H1 (cell line): ENCODE data around the gene PXDN. TPM values are rescaled to one million over a fixed set of nuclear protein-coding genes. Genes with fewer than 3 reads are reported as not detected.

Experiments
- CTCF ChIA-PET: fragments of 300-600 bp; sonication (Branson Sonifier 250); formaldehyde crosslinking; loops from one replicate; lab custom pipeline; 2021; ENCODE audit not compliant: partially characterized antibody; lab: Charles Lee
- POLR2A ChIA-PET: fragments of 300-600 bp; sonication (Branson Sonifier 250); formaldehyde crosslinking; loops from one replicate; lab custom pipeline; 2021; ENCODE audit warnings: inconsistent platforms; ENCODE audit not compliant: partially characterized antibody; lab: Charles Lee
- DNase-seq, 2 experiments: peaks; one replicate each; pipeline versions ENCODE4 v3.0.0 to v3.0.0-alpha.2; 2010 to 2022; ENCODE audit warnings: low spot score in 2 of 2, low read depth in 1 of 2, mixed read lengths in 1 of 2
- FAIRE-seq: peaks from 2 replicates; lab custom pipeline; 2011; peaks lifted over from hg19 to GRCh38; lab: Jason Lieb, UNC
- H2AFZ ChIP-seq: 2 replicates; pipeline ENCODE4 v1.8.1; 2012; ENCODE audit warnings: low read length, inconsistent platforms
- H2AK5ac ChIP-seq: 2 replicates; pipeline ENCODE4 v1.6.1; 2013; ENCODE audit warnings: low read depth, low read length
- H2BK120ac ChIP-seq: replicated peaks from 2 replicates; pipeline ENCODE3; 2013; ENCODE audit warnings: low read depth, low read length, inconsistent platforms
- H2BK12ac ChIP-seq: 2 replicates; pipeline ENCODE4 v1.6.1; 2013; ENCODE audit warnings: low read depth, low read length
- H2BK15ac ChIP-seq: 2 replicates; pipeline ENCODE4 v1.6.1; 2013; ENCODE audit warnings: low read length
- H2BK20ac ChIP-seq: 2 replicates; pipeline ENCODE4 v1.6.1; 2013; ENCODE audit warnings: low read length
- H2BK5ac ChIP-seq: 2 replicates; pipeline ENCODE4 v1.6.1; 2013; ENCODE audit warnings: low read depth, low read length
- H3K14ac ChIP-seq: 2 replicates; pipeline ENCODE4 v1.6.1; 2013; ENCODE audit warnings: inconsistent platforms; ENCODE audit not compliant: insufficient read length
- H3K18ac ChIP-seq: 2 replicates; pipeline ENCODE4 v1.6.1; 2013; ENCODE audit warnings: low read length; ENCODE audit errors: extremely low read depth
- H3K23ac ChIP-seq: 2 replicates; pipeline ENCODE4 v1.6.1; 2013; ENCODE audit warnings: inconsistent platforms; ENCODE audit not compliant: insufficient read length
- H3K23me2 ChIP-seq: 2 replicates; pipeline ENCODE4 v1.6.1; 2013; ENCODE audit warnings: low read depth, low read length
- H3K27ac ChIP-seq: 2 replicates; pipeline ENCODE4 v1.6.1; 2011; ENCODE audit warnings: low read depth, low read length, inconsistent platforms
- H3K27me3 ChIP-seq, 4 experiments: replicated peaks in 1 of 4; 1 replicate in 1 of 4; 2 replicates in 3 of 4; pipeline versions ENCODE4 v1.6.1 to v1.8.1; 2011 to 2013; ENCODE audit warnings: low read length in 3 of 4, mild to moderate bottlenecking in 3 of 4, inconsistent platforms in 2 of 4, mixed read lengths in 2 of 4, moderate library complexity in 1 of 4; ENCODE audit not compliant: control insufficient read depth in 3 of 4, insufficient read depth in 3 of 4; ENCODE audit errors: extremely low read depth in 1 of 4
- H3K36me3 ChIP-seq, 4 experiments: 2 replicates each; pipeline versions ENCODE4 v1.6.1 to v1.8.1; 2011 to 2013; ENCODE audit warnings: mild to moderate bottlenecking in 4 of 4, low read length in 3 of 4, moderate library complexity in 2 of 4, control low read depth in 1 of 4, inconsistent platforms in 1 of 4; ENCODE audit not compliant: insufficient read depth in 4 of 4, control insufficient read depth in 2 of 4
- H3K4ac ChIP-seq: replicated peaks from 2 replicates; pipeline ENCODE3; 2013; ENCODE audit warnings: low read length, low read depth, mixed read lengths, inconsistent platforms; ENCODE audit not compliant: insufficient read length
- H3K4me1 ChIP-seq, 4 experiments: replicated peaks in 1 of 4; 1 replicate in 1 of 4; 2 replicates in 3 of 4; pipeline versions ENCODE4 v1.6.1 to v1.8.1; 2011 to 2013; ENCODE audit warnings: low read length in 3 of 4, inconsistent platforms in 2 of 4, mixed read lengths in 1 of 4; ENCODE audit not compliant: insufficient read depth in 4 of 4, control insufficient read depth in 3 of 4
- H3K4me2 ChIP-seq, 2 experiments: 2 replicates each; pipeline versions ENCODE4 v1.6.1 to v1.8.1; 2011 to 2013; ENCODE audit warnings: low read depth in 2 of 2, low read length in 2 of 2, control low read depth in 1 of 2, inconsistent platforms in 1 of 2, mild to moderate bottlenecking in 1 of 2; ENCODE audit not compliant: insufficient read depth in 1 of 2
- H3K4me3 ChIP-seq, 4 experiments: fragments of 200-600, 300-600 bp in 1 of 4; sonication (generic), shearing (Covaris generic), sonication (Bioruptor Twin) in 1 of 4; 2 replicates each; pipeline versions ENCODE4 v1.5.1 to v1.8.1; 2011 to 2016; ENCODE audit warnings: low read length in 4 of 4, low read depth in 3 of 4, control low read depth in 2 of 4, inconsistent platforms in 2 of 4, mild to moderate bottlenecking in 2 of 4, mixed read lengths in 1 of 4, moderate library complexity in 1 of 4; ENCODE audit not compliant: insufficient read depth in 2 of 4; ENCODE audit errors: extremely low read depth in 1 of 4
- H3K56ac ChIP-seq: replicated peaks from 2 replicates; pipeline ENCODE3; 2013; ENCODE audit warnings: low read depth, mild to moderate bottlenecking, mixed read lengths, low read length, inconsistent platforms; ENCODE audit not compliant: insufficient read length
- H3K79me1 ChIP-seq: 2 replicates; pipeline ENCODE4 v1.6.1; 2013; ENCODE audit warnings: low read depth, low read length, control low read depth
- H3K79me2 ChIP-seq, 2 experiments: 2 replicates each; pipeline versions ENCODE4 v1.6.1 to v1.8.1; 2012 to 2013; ENCODE audit warnings: low read length in 2 of 2, mild to moderate bottlenecking in 2 of 2, inconsistent platforms in 1 of 2; ENCODE audit not compliant: insufficient read depth in 2 of 2, control insufficient read depth in 1 of 2
- H3K9ac ChIP-seq, 4 experiments: replicated peaks in 1 of 4; 1 replicate in 1 of 4; 2 replicates in 3 of 4; pipeline versions ENCODE4 v1.6.1 to v1.8.1; 2011 to 2013; ENCODE audit warnings: low read depth in 3 of 4, low read length in 3 of 4, control low read depth in 2 of 4, mild to moderate bottlenecking in 2 of 4, moderate library complexity in 2 of 4, inconsistent platforms in 1 of 4; ENCODE audit errors: extremely low read depth in 1 of 4
- H3K9me3 ChIP-seq, 2 experiments: 2 replicates each; pipeline versions ENCODE4 v1.6.1 to v1.8.1; 2012 to 2013; ENCODE audit warnings: mild to moderate bottlenecking in 2 of 2, moderate library complexity in 2 of 2, control low read depth in 1 of 2, inconsistent platforms in 1 of 2, low read depth in 1 of 2, low read length in 1 of 2, mixed read lengths in 1 of 2; ENCODE audit not compliant: insufficient read depth in 2 of 2
- H4K20me1 ChIP-seq, 2 experiments: replicated peaks in 1 of 2; 2 replicates each; pipeline versions ENCODE3 to v1.8.1; 2011 to 2013; ENCODE audit warnings: inconsistent platforms in 2 of 2, low read length in 2 of 2, mild to moderate bottlenecking in 1 of 2; ENCODE audit not compliant: insufficient read depth in 2 of 2, control insufficient read depth in 1 of 2
- H4K5ac ChIP-seq: 2 replicates; pipeline ENCODE4 v1.6.1; 2013; ENCODE audit warnings: low read length, low read depth, mixed read lengths, inconsistent platforms; ENCODE audit not compliant: insufficient read length
- H4K8ac ChIP-seq: 2 replicates; pipeline ENCODE4 v1.8.0; 2013; ENCODE audit warnings: mild to moderate bottlenecking, moderate library complexity, low read length, inconsistent platforms; ENCODE audit not compliant: insufficient read depth; ENCODE audit errors: extremely low read depth
- H4K91ac ChIP-seq: replicated peaks from 2 replicates; pipeline ENCODE3; 2013; ENCODE audit warnings: low read length, mixed read lengths, inconsistent platforms; ENCODE audit not compliant: insufficient read length
- BACH1 ChIP-seq: IDR thresholded peaks from 2 replicates; pipeline ENCODE4 v1.6.1; 2012; ENCODE audit warnings: low read length, improper control_type of control experiment
- PHF8 ChIP-seq: fragments of 200-600 bp; sonication (generic); conservative IDR thresholded peaks from 2 replicates; pipeline ENCODE4 v1.7.1; 2012; ENCODE audit warnings: low read depth, mild to moderate bottlenecking, inconsistent platforms, low read length, moderate library complexity
- WGBS, 2 experiments: shearing (Covaris generic) in 1 of 2; methylation state at CpG; one replicate each; pipeline versions ENCODE4 v1.1.6 to v1.1.7; 2013 to 2015; ENCODE audit warnings: low lambda C conversion rate in 2 of 2, mixed read lengths in 2 of 2, inconsistent platforms in 1 of 2, low coverage in 1 of 2, missing lambda C conversion rate in 1 of 2; ENCODE audit not compliant: insufficient replicate concordance in 2 of 2, insufficient coverage in 1 of 2, insufficient read length in 1 of 2; ENCODE audit errors: extremely low coverage in 1 of 2, missing lambda C conversion rate in 1 of 2; 5-methylcytosine and 5-hydroxymethylcytosine counted together
- polyA plus RNA-seq, 7 experiments: library from polyadenylated mRNA; depleted of rRNA in 3 of 7; stranded (reverse) in 5 of 7; unstranded in 2 of 7; fragments of >200 nt in 5 of 7; fragments of 200-250 nt in 2 of 7; gene quantifications; 1 replicate in 5 of 7; 2 replicates in 1 of 7; 4 replicates in 1 of 7; pipeline versions ENCODE4 v1.2.1 to v1.2.3, GENCODE V29; 2011 to 2013; ENCODE audit warnings: missing spikeins in 2 of 7, mixed read lengths in 2 of 7
- total RNA-seq: library from RNA; stranded (reverse); fragmentation: NEBNext Ultra II Directional; extraction: Animal tissue kit (Norgen Biotek cat#: 25700); gene quantifications from 2 replicates; pipeline ENCODE4 v1.2.1, GENCODE V29; 2021

The PXDN gene
- total and polyA plus RNA-seq, 2 of the 8 experiments (the other 6 are each of a cell fraction or from before 2014, with no cell fraction given), result 104 to 141 TPM

DNA sequence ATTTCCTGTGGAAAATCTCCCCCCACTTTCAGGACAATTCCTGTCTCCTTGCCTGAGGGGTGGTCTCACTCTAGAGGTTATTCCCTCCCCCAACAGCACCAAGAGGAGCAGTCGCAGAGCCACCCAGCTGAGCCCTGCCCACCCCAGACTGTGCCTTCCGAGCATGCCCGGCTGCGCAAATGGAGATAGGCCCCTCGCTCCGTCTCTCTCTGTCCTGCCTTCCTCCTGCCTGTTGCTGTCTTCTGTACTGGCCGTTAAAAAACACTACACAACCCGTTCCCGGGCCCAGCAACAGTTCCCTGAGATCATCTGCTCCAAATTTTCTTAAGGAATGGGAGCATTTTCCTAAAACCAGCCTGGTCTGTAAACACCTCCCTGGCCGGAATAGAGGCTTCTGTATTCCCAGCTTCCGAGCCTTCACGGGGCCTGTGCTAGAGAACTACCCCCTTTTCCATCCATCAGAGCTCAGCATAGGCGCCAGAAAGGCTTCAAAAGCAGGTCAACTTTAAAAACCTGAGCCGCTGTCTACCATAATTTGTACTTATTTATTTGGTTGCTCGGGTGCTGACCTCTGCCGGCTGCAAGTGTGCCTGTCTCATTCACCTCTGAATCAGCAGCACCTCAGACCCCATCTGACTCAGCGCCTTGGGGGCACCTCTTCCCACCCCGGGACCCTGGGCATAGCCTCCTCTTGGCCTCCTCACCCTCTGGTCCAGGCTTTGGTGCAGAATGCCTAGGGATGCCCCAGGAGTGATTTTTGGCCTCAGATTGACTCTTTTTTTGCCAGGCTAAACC lies 159.4 kb downstream of the PXDN start:
- H3K9me3 ChIP-seq, result no peaks in the 10 kb centered on the region; a peak in 1 of 4 replicates
- no peak overlapping the region for H3K18ac ChIP-seq
- H2AK5ac ChIP-seq, result no peak overlapping the region
- no peak overlapping the region for H2BK5ac ChIP-seq
- no peaks in the 10 kb centered on the region for H3K79me2 ChIP-seq
- H4K5ac ChIP-seq, result no peak overlapping the region
- H2BK20ac ChIP-seq, result no peak overlapping the region
- H3K4me2 ChIP-seq, result no peak overlapping the region
- no peaks in the 10 kb centered on the region for H3K27me3 ChIP-seq
- FAIRE-seq, result no peak
- no peaks in the 10 kb centered on the region for H3K36me3 ChIP-seq
- H2BK120ac ChIP-seq, result no peak overlapping the region
- WGBS, 2 experiments, result 92% methylated on average over 18 of the region's 18 CpGs; no CpG with 5 or more reads in 1 of the 2 experiments
- H3K23me2 ChIP-seq, result no peaks in the 10 kb centered on the region
- H3K23ac ChIP-seq, result no peak overlapping the region
- H4K20me1 ChIP-seq, result no peaks in the 10 kb centered on the region
- H2BK15ac ChIP-seq, result no peak overlapping the region
- H4K91ac ChIP-seq, result no peak overlapping the region
- ChIA-PET CTCF (interaction anchor here (1.5 kb wide), 1 partner anchor 34 kb away, joined by 4 read pairs; no protein-coding TSS in a partner anchor), POLR2A (no interaction called here)
- H3K27ac ChIP-seq, result no peak overlapping the region
- H3K9ac ChIP-seq, result no peak overlapping the region
- H3K4me1 ChIP-seq, result peaks cover 0 to 5% (median 0%) of the 10 kb centered on the region in 4 experiments; a peak in 1 of 7 replicates
- H2AFZ ChIP-seq, result no peak overlapping the region
- H3K4ac ChIP-seq, result no peak overlapping the region
- H3K4me3 ChIP-seq, result no peak overlapping the region
- DNase-seq, result no peak
- H3K79me1 ChIP-seq, result no peaks in the 10 kb centered on the region
- H3K56ac ChIP-seq, result no peak overlapping the region
- peak; percentile 21; the same call in 1 of the 2 replicates for TF ChIP-seq BACH1
- no peak for TF ChIP-seq PHF8
- no peak overlapping the region for H3K14ac ChIP-seq
- H2BK12ac ChIP-seq, result no peak overlapping the region
- no peak overlapping the region; the same call in 1 of the 2 replicates for H4K8ac ChIP-seq
